ENCODE results near the gene TGFB1.
"Not testable (repeated sequence)": the region's sequence is repeated elsewhere in the genome, so short reads cannot be mapped to it uniquely, and the experiment has no call there.

Gene TGFB1

DNA sequence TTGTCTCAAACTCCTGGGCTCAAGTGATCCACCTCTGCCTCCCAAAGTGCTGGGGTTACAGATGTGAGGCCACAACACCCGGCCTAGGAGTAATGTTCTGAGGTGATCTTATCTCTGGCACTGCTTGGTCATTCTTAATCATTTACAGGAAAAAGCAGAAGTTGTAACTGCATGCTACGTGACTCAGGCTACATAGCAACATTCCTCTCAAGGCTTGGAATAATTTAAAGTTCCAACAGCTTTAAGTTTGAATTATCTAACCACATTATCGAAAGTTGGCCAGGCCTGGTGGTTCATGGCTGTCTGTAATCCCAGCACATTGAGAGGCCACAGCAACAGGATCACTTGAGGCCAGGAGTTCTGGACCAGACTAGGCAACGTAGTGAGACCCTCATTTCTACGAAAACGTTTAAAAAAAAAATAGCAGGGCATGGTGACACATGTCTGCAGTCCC lies 14.2 kb upstream of the TGFB1 start:
- DNase-seq = no peak

DNA sequence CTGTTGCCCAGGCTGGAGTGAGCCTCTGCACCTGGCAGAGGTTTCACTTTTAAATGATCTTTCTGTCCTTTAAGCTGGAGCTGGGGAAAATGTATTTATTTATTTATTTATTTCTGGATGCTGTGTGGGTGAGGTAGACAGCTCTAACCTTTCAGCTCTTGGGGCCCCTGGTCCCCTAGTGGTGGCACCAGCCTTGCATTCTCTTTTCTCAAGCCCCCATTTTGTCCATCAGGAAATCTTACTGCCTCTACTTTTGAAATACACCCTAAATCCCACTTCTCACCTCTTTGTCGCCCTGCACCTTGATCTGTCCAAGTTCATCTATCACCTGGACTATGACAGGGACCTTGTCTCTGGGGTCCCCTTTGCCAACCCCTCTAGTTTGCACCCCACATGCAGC lies 12.4 kb upstream of the TGFB1 start:
- DNase-seq = peak in 1 of 2 experiments; percentile 41

DNA sequence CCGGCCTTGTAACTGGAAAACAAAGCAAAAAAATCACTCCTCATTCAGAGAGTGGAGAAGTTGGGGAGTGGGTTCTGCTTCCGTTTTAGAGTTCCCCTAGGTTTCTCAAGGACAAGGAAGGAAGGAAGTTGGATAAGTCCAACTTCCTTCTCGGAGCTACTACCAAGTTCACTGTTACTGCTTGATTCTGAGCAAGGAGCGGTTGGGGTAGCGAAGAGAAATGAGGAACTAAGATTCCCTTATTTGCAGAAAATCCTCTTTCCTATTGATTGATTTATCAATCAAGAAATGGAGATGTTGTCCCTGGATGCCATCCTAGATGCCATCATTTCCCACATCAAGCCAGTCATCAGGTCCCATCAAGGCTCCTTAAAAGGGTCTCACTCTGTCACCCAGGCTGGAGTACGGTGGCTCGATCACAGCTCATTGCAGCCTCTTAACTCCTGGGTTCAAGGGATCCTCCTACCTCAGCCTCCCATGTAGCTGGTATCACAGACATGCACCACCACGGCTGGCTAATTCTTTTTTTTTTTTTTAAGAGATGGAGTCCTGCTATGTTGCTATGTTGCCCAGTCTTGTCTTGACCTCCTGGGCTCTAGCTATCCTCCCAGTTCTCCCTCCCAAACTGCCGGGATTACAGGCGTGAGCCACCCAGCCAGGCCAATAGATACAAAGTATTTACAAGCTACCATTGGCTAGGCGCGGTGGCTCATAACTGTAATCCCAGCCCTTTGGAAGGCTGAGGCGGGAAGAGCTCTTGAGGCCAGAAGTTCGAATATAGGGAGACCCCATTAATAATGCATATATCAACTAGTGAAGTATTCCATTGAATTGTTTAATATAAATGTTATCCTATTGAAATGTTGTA lies 11.0 kb upstream of the TGFB1 start:
- no peak for DNase-seq

DNA sequence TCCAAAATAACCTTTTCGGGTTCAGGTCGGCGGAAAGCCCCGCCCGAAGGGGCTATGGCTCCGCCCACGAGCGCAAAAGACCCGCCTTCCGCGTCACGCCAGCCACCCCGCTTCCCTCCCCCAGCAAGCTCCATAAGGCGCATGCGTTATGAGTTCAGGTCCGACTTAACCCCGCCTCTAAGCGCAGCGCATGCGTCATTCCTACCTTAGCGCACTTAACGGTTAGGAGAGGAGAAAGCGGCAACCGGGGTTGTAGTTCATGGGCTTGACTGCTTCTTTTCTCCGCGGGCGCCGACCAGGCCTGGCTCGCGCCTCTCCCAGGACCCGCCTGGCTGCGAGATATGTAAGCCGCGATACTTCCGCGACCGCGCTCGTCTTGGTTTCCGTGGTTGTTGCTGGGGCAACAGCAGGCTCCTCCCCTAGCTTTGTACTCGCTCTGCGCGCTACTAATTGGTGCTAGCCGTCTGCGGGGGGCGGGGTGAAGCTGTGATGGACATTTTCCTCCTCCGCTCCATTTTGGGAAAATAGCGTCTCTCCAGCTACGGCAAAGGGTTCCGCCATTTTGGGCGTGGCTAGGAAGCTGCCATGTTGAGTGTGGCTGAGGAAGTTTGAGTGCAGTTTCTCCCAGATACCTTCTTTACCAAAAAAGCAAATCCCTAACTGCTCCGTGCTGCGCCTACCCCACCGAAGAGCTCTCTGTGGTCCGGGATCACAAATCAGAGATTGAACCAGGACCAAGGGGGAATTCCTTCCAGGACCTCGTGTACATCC lies 10.2 kb upstream of the TGFB1 start, which contains the start of gene B9D2:
Gene B9D2, minus strand, starts transcription at position 397 of the 771 bp plus-strand sequence. CDS start 630 bp downstream, outside the sequence.
- DNase-seq = peak; percentile 98

- no peak for DNase-seq
Measured at GRCh38 chr19:41363371-41363752, 9.6 kb upstream of the TGFB1 start.

GRCh38 chr19:41362143-41362847 lies 8.6 kb upstream of the TGFB1 start:
- no peak for DNase-seq

- no peak for DNase-seq
Measured at GRCh38 chr19:41359741-41360140, 6.0 kb upstream of the TGFB1 start.

DNA sequence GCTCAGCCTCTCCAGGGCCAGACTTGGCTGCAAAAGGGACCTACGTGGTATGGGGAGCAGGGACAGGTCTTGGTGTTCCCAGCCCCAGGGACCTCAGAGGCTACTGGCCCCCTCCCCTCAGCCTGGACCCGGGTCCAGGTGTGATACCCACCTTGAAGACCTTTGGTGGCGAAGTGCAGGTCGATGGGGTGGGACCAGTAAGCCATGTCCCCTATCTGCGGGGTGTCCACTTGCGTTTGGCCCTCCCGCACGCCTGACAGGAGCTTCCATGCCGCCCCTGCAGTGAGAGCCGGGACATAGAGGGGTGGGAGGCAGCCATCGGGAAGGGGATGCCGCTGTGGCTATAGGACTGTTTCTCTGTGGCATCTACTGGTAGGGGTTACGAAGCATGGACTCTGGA lies 4.0 kb upstream of the TGFB1 start:
- DNase-seq = no peak

DNA sequence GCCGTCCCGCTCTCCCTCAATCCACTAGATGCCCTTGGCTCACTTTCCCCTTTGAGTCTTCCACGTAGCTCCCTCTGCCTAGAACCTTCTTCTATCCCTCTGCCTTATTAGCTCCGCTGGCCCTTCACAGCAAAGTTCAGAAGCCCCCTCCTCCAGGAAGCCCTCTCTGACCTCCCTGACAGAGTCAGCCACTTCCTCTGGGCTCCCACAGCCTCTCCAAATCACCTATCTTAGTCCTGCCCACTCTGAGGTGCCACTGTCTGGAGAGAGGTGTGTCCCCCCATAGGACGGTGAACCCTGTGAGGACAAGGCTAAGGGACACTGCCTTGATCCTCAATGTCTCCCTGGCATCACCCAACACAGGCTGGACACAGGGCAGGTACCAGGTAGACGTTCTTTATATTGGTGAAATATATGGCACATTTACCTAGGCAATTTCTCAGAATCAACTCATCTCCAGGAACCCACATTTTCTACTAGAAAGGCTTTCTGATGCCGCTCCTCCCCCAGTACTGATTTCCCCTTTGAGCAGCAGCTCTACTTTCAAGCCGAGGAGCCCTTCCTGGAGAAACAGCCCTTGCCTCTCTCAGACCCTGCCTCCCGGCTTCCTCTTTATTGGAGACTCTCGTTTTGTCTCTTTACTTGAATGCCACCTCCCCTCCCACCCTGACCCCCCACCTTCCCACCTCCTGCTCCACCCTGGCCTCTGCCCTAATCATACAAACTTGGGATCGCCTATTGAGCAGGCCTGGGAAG lies 3.4 kb upstream of the TGFB1 start:
- peak in 1 of 2 experiments; percentile 52 for DNase-seq

GRCh38 chr19:41355802-41356201 lies 2.1 kb upstream of the TGFB1 start:
- DNase-seq = peak in 1 of 2 experiments; percentile 36

DNA sequence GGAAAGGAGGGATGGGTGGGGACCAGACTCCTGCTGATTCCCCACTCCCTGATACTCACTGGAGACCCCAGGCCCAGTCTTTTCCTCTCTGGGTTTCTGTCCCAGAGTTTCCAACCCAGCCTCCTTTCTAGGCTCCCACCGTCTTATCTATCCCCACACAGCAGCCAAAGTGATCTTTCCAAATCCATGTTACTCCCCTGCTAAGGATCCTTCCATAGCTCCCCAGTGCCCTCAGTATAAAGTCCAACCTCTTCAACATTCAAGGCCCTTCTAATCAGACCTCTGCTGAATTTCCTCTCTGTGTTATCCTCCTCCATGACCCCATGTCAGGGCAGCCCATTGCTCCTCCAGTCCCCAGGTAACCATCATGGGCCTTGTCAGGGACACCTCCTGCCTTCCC lies 1.3 kb upstream of the TGFB1 start:
- no peak for DNase-seq

DNA sequence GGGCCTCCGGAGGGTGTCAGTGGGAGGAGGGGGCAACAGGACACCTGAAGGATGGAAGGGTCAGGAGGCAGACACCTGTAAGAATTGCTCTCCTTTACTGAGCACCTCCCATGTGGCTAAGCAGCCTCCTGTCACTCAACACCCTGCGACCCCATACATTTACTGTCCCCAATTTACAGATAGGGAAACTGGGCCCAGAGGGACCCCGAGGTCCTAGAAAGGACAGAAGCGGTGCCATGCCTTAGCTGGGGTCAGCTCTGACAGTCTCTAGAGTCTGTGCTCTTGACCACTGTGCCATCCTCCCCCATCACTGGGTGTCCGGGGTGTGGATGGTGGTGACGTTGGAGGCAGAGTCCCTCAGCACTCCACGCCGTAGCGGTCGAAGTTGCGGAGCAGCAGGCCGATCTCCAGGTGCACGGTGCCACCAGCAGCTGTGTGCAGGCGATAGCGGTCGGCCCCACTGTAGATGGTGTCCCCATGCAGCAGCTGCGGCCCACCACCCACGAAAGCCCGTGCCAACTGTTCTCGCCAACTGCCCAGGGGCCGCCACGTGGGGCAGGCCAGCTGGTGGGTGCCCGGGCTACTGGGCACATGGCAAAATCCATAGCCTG lies 726 bp upstream of the TGFB1 start:
- DNase-seq = no peak

DNA sequence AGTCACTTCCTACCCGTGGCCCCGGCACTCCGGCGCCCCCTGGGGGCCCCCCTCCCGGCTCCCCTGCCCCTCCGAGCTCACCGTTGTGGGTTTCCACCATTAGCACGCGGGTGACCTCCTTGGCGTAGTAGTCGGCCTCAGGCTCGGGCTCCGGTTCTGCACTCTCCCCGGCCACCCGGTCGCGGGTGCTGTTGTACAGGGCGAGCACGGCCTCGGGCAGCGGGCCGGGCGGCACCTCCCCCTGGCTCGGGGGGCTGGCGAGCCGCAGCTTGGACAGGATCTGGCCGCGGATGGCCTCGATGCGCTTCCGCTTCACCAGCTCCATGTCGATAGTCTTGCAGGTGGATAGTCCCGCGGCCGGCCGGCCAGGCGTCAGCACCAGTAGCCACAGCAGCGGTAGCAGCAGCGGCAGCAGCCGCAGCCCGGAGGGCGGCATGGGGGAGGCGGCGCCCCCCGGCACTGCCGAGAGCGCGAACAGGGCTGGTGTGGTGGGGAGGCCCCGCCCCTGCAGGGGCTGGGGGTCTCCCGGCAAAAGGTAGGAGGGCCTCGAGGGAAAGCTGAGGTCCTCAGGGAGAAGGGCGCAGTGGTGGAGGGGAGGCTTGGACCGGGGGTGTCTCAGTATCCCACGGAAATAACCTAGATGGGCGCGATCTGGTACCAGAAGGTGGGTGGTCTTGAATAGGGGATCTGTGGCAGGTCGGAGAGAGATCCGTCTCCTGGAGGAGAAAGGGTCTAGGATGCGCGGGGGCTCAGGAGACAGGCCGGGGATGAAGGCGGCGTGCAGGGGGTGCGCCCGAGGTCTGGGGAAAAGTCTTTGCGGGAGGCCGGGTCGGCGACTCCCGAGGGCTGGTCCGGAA lies 885 bp downstream of the TGFB1 start:
- DNase-seq = peak; percentile 85 to 89

GRCh38 chr19:41352279-41352608 lies 1.5 kb downstream of the TGFB1 start:
- no peak for DNase-seq

DNA sequence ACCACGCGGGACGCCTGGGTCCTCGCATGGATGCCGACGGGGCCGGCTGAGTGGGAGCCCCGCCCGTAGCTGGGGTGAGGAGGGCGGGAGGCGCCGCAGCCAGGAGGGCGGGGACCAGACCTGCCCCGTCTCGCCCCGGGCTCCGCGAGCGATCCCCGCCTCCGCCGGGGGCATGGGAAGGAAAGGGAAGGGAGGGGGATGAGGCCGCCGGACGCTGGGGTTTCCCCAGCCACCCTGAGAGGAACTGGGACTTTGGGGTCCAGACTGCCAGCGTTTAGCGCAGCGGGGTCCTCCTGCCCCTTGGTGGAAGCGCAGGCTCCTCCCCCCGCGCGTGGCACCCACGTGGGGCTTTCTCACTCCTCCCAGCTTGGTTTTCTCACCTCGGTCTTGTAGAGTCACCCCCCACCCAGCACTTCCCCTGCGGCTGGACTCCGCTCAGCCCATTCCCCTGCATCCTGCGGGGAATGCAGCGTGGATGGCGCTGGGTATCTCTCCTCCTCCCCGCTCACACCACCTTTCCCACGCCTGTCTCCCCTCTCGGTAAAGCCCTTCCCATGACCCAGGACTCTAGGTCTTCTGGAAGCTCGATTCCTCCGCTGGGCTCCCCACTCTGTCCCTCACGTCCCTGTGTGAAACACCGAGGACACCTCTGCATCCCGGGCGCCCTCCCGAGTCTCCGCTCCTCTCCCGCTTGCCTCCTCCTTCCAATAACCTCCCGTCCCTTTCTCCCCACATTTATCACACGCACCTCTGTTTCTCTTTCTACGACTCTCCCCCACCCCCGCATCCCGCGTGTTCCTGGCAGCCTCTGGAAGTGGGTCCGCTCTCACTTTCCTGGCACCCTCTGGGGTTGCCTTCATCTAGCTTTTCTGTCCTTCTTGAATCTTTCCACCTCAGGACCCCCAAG lies 2.1 kb downstream of the TGFB1 start:
- peak; percentile 88 to 89 for DNase-seq

- no peak for DNase-seq
Measured at GRCh38 chr19:41350735-41351338, 2.9 kb downstream of the TGFB1 start.

GRCh38 chr19:41346916-41347315 lies 6.8 kb downstream of the TGFB1 start:
- DNase-seq = not testable (repeated sequence)

- DNase-seq = no peak
Measured at GRCh38 chr19:41344162-41344561, 9.6 kb downstream of the TGFB1 start.

DNA sequence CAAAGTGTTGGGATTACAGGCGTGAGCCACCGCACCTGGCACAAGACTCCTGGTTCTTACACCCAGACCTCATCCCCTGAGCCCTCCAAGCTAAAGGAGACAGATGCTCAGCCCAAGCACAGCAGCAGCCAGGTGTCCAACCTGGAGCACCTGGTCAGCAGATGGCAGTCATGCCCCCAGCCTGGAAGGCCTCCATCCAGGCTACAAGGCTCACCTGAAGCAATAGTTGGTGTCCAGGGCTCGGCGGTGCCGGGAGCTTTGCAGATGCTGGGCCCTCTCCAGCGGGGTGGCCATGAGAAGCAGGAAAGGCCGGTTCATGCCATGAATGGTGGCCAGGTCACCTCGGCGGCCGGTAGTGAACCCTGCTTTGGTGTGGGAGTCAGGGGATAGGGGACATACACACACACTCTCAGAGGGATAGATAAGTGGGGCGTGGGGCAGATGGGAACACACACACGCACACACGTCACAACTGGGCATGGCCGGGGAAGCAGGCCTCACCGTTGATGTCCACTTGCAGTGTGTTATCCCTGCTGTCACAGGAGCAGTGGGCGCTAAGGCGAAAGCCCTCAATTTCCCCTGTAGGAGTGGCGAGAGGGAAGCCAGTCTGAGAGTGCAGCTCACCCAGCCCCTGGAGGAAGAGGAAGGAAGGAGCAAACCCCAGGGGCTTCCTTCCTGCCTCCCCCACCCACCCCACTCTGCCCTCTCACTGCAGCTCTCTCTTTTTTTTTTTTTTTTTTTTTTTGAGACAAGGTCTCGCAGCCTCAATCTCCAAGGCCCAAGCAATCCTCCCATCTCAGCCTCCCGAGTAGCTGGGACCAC lies 11.8 kb downstream of the TGFB1 start:
- DNase-seq = no peak
